ENCODE results near the gene PRPF6. TPM values are rescaled to one million over a fixed set of nuclear protein-coding genes. Genes with fewer than 3 reads are reported as not detected.

Gene PRPF6
- total and polyA plus RNA-seq, 2 donors from 2014 or later, result 51.3 to 73.3 TPM

DNA sequence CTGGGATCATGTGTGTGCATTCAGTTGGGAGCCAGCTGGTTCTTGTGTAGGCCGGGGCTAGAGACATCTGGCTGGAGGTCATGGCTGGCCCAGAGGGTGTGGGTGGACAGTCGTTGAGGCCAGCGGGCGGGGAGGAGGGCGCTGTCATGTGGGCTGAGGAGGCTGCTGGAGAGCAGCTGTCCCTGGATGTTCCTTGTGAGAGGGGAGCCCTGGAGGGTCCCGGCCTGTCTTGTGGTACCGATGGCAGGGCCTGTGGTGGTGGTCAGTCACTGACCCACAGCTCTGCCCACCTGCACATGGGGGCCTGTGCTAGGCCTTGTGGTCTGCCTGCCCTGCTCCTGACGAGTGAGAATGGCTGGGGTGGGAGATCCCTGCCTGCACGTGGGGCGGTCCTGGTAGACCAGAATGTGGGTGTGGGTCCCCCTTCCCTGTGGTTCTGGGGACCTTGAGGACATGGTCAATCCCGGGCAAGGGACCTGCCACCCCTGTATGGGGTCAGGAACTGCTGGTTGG, 53.1 kb downstream of the PRPF6 start:
- Histone ChIP-seq H3K4me3 (ENCODE audit: low read length in 3 of 3) (no peak overlapping the region), H3K27me3 (ENCODE audit: control insufficient read depth, insufficient read depth, low read length) (no peaks in the 10 kb centered on the region), H3K9me3 (ENCODE audit: control insufficient read depth in 2 of 3, insufficient read depth in 1 of 3, low read length in 3 of 3) (no peaks in the 10 kb centered on the region), H3K36me3 (ENCODE audit: control insufficient read depth in 2 of 3, insufficient read depth in 3 of 3, low read length in 3 of 3) (peaks cover 0 to 22% (median 12%) of the 10 kb centered on the region in 3 donors), H3K9ac (ENCODE audit: low read length in 3 of 3) (no peak overlapping the region), H3K27ac (ENCODE audit: low read depth in 2 of 2, low read length in 2 of 2) (no peak overlapping the region), H3K4me1 (ENCODE audit: control insufficient read depth in 2 of 3, insufficient read depth in 2 of 3, low read depth in 1 of 3, low read length in 3 of 3) (peaks cover 0 to 2% (median 0%) of the 10 kb centered on the region in 3 donors)
- TF ChIP-seq, protein P1, sequence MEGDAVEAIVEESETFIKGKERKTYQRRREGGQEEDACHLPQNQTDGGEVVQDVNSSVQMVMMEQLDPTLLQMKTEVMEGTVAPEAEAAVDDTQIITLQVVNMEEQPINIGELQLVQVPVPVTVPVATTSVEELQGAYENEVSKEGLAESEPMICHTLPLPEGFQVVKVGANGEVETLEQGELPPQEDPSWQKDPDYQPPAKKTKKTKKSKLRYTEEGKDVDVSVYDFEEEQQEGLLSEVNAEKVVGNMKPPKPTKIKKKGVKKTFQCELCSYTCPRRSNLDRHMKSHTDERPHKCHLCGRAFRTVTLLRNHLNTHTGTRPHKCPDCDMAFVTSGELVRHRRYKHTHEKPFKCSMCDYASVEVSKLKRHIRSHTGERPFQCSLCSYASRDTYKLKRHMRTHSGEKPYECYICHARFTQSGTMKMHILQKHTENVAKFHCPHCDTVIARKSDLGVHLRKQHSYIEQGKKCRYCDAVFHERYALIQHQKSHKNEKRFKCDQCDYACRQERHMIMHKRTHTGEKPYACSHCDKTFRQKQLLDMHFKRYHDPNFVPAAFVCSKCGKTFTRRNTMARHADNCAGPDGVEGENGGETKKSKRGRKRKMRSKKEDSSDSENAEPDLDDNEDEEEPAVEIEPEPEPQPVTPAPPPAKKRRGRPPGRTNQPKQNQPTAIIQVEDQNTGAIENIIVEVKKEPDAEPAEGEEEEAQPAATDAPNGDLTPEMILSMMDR (IDR thresholded peaks at IDR 0.05; ENCODE audit: borderline replicate concordance, extremely low read depth, insufficient read depth), result no peak
- no peak for FAIRE-seq
- intact Hi-C loops (cut with DNase I), result no loop called here
- peak in 3 of 5 donors; percentile 12 to 82 (median 65) for DNase-seq

DNA sequence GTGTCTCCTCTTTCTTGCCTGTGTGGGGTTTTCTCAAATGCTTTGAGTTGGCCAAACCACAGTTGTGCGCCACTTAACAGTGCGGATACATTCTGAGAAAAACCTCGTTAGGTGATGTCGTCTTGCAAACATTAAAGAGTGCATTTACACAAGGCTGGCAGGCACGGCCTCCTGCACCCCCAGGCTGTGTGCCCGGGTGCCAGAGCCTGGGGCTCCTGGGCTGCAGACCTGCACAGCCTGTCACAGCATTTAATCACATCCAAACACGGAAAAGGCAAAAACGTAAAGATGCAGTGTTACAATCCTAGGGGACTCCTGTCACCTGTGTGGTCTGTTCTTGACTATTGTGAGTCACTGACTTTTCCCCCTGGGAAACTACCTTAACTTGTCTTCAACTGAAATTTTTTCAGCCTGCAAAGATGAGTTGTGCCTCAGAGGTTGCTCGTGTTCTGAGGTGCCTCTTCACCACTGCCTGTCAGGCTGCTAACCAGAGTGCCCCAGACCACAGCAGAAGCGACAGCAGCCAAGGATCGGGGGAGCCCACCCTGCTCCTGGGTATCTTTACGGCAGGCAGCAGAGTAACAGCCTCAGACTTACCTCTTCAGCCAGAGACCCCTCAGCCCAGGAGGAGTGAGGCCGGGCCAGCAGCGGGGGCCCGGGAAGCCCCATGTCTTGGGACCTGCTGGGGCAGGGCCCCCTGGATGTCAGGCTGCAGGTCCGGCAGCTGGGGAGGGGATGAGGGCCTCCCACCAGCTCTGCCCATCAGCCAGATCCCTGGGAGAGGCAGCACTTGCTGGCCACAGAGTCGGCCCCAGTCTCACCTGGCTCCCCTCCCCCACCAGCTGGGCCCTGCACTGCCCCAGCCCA, 54.4 kb downstream of the PRPF6 start:
- no peak for DNase-seq
- Histone ChIP-seq H3K9me3 (ENCODE audit: control insufficient read depth in 2 of 3, insufficient read depth in 1 of 3, low read length in 3 of 3) (no peaks in the 10 kb centered on the region), H3K4me3 (ENCODE audit: low read length in 3 of 3) (no peak overlapping the region), H3K27ac (ENCODE audit: low read depth in 2 of 2, low read length in 2 of 2) (no peak overlapping the region), H3K27me3 (ENCODE audit: control insufficient read depth, insufficient read depth, low read length) (no peaks in the 10 kb centered on the region), H3K9ac (ENCODE audit: low read length in 3 of 3) (no peak overlapping the region), H3K4me1 (ENCODE audit: control insufficient read depth in 2 of 3, insufficient read depth in 2 of 3, low read depth in 1 of 3, low read length in 3 of 3) (peaks cover 0 to 8% (median 0%) of the 10 kb centered on the region in 3 donors), H3K36me3 (ENCODE audit: control insufficient read depth in 2 of 3, insufficient read depth in 3 of 3, low read length in 3 of 3) (peaks cover 0 to 15% (median 8%) of the 10 kb centered on the region in 3 donors)
- intact Hi-C loops (cut with DNase I), result no loop called here
- TF ChIP-seq, protein P1 (IDR thresholded peaks at IDR 0.05; ENCODE audit: borderline replicate concordance, extremely low read depth, insufficient read depth), result no peak
- FAIRE-seq, result no peak

DNA sequence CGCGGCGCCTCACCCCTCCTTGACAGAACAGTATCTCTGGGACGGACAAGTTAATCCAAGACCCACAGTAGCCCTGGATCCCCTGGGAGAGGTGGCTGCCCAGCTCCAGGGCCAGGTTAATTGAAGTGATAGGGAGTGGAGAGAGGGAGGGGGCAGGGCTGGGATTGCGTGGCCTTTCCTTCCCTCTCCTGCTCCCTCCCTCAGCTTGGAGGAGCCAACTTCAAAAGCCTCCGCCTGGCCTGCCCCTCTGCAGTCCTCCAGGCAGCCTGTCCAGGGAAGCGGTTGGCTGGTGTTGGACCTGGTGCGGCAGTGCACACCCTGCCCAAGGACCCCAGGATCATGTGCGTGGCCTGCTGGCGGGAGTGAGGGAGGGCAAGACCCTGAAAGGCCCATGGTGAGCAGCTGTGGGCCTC, 55.0 kb downstream of the PRPF6 start, which contains the start of gene C20orf204:
C20orf204 (plus strand) TSS at position 250 of the 413 bp plus-strand sequence; CDS start at position 392, 142 bp downstream.
- no peak within 1 kb of the TSS for H3K4me3 ChIP-seq (ENCODE audit: low read length in 3 of 3)
- TF ChIP-seq, protein P1 (IDR thresholded peaks at IDR 0.05; ENCODE audit: borderline replicate concordance, extremely low read depth, insufficient read depth), result no peak
- DNase-seq, result peak in 2 of 5 donors; percentile 31 to 58
- H3K4me1 ChIP-seq (ENCODE audit: control insufficient read depth in 2 of 3, insufficient read depth in 2 of 3, low read depth in 1 of 3, low read length in 3 of 3), result peaks cover 0 to 12% (median 0%) of the 10 kb centered on the region in 3 donors
- H3K27me3 ChIP-seq (ENCODE audit: control insufficient read depth, insufficient read depth, low read length), result peaks cover 2% of the 10 kb centered on the region
- H3K9me3 ChIP-seq (ENCODE audit: control insufficient read depth in 2 of 3, insufficient read depth in 1 of 3, low read length in 3 of 3), result no peaks in the 10 kb centered on the region
- no peak for FAIRE-seq
- H3K27ac ChIP-seq (ENCODE audit: low read depth in 2 of 2, low read length in 2 of 2), result no peak within 1 kb of the TSS
- H3K9ac ChIP-seq (ENCODE audit: low read length in 3 of 3), result no peak within 1 kb of the TSS
- peaks cover 0 to 10% (median 5%) of the 10 kb centered on the region in 3 donors for H3K36me3 ChIP-seq (ENCODE audit: control insufficient read depth in 2 of 3, insufficient read depth in 3 of 3, low read length in 3 of 3)
- intact Hi-C loops (cut with DNase I), result no loop called here
